ENCODE measurements around the gene BABAM2. TPM values are rescaled to one million over a fixed set of nuclear protein-coding genes. Genes with fewer than 3 reads are reported as not detected.

Gene BABAM2
- total RNA-seq, 1 donor from 2014 or later = 38.4 TPM

DNA sequence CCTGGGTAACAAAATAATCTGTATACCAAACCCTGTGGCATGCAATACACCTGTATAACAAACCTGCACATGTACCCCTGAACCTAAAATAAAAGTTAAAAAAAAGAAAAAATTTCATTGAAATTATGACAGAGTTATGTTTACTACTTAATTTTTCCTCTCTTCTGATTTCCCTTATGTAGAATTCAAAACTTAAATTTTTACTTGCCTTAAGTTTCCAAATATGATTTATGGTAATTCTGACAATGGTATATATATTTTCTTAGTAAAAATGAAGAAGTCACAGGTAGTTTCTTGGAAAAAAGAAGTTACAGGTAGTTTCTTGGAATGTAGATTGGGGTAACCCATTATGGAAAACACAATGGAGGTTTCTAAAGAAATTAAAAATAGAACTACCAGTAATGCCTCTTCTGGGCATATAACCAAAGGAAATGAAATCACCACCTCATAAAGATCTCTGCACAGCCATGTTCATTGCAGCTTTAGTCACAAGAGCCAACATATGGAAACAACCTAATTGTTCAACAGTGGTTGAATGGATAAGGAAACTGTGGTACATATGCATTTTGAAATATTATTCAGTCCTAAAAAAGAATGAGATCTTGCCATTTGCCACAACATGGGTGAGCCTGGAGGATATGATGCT lies 164.9 kb downstream of the BABAM2 start:
- DNase-seq (ENCODE audit: extremely low read depth, low read depth, low spot score) = no peak

DNA sequence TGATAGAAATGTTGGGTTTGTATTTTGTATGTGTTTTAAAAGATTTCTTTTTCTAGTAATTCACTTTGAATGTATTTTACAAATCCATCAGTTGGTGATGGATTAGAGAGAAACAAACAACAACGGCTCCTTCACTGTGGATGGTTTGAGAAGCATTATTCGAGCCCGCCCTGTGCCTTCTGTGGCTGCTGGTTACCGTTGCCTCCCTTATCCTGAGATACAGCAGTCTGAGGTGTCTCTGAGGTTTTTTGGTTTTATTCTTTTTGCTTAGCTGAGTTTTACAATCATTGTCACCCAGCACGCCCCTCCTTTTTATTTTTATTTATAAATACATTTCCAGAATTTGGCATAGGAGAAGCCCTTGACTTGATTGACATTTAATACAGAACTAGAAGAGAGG lies 168.3 kb downstream of the BABAM2 start:
- DNase-seq (ENCODE audit: extremely low read depth, low read depth, low spot score) = no peak

DNA sequence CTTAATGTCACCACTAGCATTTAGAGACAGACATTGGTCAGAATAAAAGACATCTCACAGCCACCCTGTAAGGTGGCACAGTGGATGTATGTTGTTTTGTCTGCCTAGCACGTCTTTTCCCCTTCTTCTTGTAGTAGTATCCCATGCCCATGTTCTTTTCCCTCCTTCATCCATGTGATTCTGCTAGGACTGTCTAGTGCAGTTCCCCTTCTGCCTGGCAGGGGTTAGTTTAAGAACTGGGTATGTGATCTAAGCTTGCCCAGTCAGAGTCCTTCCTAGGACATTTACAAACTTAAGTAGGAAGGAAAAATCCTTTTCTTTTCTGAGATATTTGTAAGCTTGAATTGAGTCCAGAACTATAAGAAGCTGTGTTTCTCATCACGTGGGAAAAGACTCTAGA lies 172.3 kb downstream of the BABAM2 start:
- no peak for DNase-seq (ENCODE audit: extremely low read depth, low read depth, low spot score)

DNA sequence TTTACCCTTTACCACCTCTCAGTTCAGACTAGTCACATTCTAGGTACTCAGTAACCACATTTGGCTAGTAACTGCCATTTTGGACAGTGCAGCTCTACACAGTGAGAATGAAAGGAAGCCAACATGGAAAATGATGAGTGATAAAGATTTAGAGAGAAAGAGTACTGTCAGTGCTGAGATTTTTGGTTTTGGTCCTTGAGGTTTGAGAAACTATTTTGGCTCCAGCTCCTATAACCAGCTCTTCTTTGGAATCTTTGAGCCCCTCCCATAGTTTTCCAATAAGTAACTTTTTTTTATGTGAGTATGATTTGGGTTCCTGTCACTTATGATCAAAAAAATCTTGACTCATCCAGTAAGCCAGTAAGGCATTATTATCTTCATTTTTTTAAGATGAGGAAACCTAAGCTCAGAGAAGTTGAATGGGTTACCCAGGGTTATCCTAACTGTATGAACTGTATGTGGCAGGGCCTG lies 173.0 kb downstream of the BABAM2 start:
- no peak for DNase-seq (ENCODE audit: extremely low read depth, low read depth, low spot score)

DNA sequence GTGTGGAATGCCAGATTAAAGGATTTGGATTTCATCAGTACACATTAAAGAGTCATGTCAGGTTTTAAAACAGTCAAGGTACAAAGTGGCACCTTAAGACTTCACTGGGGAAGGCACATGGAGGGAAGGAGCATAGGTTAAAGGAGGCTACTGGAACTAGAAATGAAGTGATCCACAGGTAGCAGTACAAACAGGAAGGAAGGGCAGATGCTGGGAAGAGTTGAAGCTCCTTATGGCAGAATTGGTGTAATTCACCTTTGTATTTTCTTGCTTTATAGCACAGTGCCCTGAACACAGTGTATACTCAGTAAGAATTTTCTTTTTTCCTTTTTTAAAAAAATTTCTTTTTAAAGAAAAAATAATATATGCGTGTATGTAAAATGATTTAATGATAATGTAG lies 177.1 kb downstream of the BABAM2 start:
- no peak for DNase-seq (ENCODE audit: extremely low read depth, low read depth, low spot score)

DNA sequence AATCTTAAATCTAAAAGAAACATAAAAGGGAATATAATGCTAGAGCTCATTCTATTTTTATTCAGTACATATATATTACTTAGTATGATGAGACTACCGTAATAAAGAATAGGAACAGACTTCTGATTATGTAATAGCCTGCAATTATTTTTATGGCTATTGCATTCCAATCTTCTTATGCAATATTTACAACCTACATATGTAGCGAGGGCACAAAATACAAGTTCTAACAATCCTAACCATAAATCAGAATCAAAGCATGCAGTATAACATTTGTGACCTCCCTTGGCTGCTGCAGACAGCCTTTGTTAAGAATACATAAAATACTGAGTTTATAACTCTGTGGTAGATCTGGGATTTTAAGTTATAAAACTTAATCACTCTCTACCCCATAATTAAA lies 177.6 kb downstream of the BABAM2 start:
- no peak for DNase-seq (ENCODE audit: extremely low read depth, low read depth, low spot score)

DNA sequence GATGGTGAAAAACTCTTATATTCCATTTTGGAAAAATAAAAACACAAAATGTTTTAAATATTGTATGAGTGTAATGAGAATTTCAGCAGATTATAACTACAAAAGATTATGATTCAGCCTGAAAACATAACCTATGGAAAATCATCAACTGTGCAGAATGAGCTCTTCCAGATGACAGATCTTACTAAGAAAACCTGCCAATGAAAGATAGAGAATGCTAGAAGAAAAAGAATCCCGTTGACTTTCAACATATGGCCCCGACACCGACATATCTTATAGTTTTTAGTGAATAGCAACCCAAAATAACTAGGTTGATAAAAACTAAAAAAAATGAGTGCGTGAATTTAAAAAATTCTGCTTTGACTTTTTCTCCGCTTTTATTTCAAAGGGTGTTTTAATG lies 178.0 kb downstream of the BABAM2 start:
- DNase-seq (ENCODE audit: extremely low read depth, low read depth, low spot score) = no peak

DNA sequence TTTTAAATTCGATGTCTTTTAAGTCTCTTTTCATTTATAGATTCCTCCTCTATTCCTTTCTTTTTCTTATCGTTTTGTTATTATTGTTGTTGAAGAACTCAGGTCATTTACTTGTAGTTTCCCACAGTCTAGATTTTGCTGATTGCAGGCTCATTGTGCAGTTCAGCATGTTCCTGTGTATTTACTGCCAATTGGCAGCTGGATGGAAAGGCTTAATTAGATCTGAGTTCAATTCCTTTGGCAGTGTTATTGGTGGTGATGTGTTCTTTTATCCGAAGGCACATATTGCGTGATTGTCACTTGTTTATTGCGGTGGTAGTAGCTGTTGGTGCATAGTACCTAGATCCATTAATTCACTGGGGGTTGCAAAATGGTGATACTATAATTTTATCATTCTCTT lies 180.7 kb downstream of the BABAM2 start:
- no peak for DNase-seq (ENCODE audit: extremely low read depth, low read depth, low spot score)

DNA sequence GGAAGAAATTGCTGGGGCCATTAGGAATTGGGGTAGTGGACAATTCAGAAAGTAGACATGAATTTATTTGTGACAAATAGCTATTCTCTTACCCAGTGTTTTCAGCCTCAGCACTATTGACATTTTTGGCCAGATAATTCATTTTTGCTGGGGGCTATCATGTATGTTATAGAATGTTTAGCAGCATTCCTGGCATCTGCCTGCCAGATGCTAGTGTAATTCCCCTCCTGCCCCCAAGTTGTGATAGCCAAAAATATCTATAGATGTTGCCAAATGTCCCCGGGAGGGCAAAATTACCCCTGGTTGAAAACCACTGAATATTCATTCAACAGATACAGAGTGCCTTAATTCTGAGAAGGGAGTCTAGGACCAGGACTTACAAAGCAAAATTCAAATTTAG lies 183.6 kb downstream of the BABAM2 start:
- no peak for DNase-seq (ENCODE audit: extremely low read depth, low read depth, low spot score)

DNA sequence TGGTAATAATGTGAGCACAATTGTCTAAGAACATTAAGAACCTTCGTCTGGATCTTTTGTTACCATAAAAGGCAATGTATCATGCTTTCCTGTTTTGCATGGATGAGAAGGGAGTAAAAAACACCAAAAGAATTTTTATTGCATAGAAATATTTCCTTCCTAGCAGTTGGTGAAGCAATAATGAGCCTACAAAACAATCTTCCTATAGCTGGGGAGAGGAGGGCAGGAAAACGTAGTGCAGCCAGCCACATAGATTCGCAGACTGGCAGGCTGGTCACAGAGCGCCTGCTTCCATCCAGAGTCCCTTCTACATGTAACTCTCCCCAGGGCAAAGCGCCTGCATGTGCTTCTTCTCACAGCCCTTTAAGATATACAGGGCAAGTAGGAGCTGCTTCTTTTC lies 190.4 kb downstream of the BABAM2 start:
- peak; percentile 88 for DNase-seq (ENCODE audit: extremely low read depth, low read depth, low spot score)

DNA sequence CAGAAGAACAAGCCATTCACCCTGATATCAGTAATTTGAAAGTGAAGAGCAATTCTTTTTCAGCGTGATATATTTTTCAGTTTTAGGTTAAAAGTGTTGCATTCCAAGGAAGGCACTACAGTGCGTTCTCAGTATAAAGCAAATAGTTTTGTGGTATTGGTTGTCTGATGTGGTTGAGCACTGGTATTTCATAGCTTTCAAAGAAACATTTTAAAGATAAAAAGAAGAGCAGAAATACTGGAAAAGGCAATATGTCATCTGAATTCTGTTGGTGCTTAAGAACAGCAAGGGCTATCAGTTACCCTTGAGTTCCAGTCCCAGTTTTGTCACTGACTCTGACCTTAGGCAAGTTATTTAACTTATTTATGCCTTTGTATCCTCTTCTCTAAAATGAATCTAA lies 191.6 kb downstream of the BABAM2 start:
- DNase-seq (ENCODE audit: extremely low read depth, low read depth, low spot score) = no peak

DNA sequence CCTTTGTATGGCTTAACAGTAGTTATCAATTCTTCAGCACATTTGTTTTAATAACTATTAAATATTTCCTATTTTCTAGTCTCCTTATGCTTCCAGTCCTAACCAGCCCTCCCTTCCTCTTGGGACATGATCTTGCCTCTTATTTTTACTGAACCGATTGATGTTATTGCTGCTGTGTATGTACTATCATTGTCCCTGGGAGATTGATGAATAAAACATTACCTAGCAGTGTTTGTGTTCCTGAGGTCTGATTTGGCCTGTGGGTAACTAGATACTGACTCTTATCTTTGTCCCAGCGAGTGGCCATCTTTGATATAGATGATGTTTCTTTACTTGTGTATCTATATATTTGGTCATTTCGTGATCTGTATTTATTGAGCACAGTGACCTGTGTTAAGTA lies 192.9 kb downstream of the BABAM2 start:
- DNase-seq (ENCODE audit: extremely low read depth, low read depth, low spot score) = no peak

DNA sequence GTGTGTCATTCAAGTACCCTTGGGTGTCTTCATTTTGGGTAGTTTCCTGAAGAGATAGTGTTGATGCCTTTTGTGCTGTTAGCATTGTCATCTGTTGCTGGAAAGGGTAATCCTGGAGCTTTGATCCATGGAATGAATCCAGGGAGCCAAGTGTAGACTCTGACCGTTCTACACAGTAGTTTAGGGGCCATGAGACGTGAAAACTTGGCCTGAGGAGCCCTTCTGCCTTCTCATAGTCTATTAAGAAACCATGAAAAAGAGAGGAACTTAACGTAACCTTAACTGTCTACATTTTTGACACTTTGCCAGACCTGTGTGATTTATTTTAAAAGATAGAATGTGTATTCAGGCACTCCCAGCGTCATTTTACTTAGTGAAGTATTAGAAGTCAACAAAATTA lies 194.0 kb downstream of the BABAM2 start:
- no peak for DNase-seq (ENCODE audit: extremely low read depth, low read depth, low spot score)

DNA sequence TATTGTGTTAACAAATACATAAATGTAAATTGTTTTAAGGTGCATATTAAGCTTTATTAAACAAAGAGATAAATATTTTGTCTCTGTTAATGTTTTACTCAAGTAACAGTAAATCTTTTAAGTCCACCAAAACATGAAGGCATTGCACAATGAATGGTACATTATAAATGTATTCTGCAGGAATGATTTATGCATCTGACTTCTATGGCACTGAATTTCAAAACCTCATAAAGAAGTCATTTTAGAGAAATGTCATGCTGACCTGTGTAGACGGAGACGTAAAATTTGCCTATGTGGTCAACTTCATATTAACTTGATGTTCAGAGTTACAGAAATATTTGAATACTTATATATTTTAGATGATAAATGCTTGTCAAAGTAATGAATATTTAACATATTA lies 194.7 kb downstream of the BABAM2 start:
- DNase-seq (ENCODE audit: extremely low read depth, low read depth, low spot score) = no peak

DNA sequence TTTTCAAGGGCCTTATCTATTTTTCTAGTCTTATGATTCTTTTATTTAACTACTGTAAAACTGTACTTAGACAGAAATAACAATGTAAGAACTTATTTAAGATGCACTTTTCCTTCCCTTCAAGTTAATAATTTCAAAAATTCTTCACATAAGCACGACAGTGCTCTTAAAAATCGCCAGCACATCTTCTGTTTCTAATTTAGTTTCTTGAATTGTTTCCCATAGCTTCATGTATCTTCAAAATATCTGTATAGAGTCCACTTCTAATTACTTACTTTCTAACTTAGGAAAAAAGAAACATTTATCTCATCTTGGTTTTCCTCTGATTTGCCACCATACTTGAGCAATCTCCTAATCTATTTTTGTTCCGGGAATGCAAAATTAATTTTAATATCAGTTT lies 196.1 kb downstream of the BABAM2 start:
- no peak for DNase-seq (ENCODE audit: extremely low read depth, low read depth, low spot score)

DNA sequence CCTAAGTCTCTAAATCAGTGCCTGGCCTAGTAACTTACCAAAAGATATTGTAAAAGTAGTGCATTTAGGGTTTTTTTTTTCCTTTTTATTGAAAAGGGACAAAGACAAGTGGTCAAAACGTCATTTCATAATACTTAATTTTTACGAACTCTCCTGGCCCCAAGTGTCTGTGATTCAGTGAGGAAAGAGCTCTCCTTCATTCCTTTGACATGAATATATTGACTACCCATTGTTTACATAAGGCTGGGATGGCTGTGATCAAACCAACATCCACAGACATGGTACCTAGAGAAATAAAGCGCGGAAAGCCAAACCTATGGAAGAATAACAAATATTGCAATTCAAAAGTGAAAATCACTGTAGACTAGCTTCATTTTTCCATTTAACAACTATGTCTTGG lies 198.4 kb downstream of the BABAM2 start:
- no peak for DNase-seq (ENCODE audit: extremely low read depth, low read depth, low spot score)

DNA sequence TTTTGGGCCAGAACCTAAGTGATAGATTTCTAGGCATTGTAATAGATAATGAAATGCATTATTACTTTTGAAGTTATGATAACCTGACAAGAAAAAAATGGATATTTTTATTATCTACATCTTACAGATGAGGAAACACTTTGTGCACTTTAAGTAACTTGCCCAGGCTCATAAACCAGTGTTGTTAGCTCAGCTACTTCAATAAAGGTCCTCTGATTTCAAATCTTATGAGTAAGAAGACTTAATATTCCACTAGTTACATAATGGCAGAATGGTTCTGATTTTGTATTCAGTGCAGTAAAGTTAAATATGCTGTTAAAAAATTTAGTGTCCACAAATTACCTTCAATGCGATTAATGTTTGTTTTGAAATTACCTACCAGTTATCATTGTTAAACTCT lies 199.0 kb downstream of the BABAM2 start:
- DNase-seq (ENCODE audit: extremely low read depth, low read depth, low spot score) = no peak

DNA sequence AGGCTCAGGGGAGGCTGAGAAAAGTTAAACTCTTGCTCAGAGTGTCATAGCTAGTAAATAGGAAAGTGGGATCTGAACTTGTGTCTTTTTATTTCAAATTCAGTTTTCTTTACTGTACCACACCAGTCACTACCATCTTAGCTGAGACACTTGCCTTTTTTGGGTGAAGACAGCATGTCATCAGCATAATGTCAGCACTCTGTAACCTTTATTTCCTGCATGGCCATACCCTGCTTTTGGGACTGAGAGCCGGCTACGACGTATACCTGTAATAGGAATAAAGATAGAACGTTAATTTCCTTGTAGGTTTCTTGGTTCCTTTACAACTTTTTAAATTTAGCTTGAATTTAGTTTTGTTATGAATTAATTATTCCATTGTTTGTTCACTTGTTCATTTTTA lies 202.8 kb downstream of the BABAM2 start:
- DNase-seq (ENCODE audit: extremely low read depth, low read depth, low spot score) = no peak

DNA sequence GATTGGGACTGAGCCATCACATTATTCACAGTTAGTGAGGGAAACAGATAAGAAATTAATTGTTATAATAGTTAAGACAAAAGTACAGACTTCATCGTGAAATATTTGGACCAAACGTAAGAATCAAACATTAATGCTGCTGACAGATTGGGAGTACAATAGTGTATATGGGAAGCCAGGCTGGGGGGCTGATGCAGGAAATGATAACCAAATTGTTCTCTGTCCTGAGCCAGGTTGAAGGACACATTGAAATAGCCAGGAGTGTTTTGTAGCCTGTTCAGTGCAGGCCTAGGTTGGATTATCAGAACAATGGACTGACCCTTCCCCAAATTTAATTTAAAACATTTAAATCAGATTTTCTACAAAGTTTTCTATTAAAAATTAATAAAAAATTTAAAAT lies 203.2 kb downstream of the BABAM2 start:
- DNase-seq (ENCODE audit: extremely low read depth, low read depth, low spot score) = no peak

DNA sequence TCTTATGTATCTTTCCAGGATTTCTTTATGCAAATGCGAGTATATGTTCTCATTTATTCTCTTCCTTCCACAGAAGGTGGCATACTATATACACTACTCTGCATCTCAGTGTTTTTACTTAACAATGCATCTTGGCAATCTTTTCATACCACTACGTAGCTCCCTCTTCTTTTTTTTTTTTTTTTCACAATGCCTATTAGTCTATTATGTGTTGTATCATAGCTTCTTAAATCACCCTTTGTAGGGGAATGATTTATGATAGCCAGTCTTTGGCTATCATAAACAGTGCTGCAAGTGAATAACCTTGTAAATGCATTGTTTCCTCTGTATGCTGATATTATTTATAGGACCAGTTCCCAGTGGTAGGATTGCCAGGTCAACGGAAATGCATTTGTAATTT lies 204.2 kb downstream of the BABAM2 start:
- DNase-seq (ENCODE audit: extremely low read depth, low read depth, low spot score) = no peak

DNA sequence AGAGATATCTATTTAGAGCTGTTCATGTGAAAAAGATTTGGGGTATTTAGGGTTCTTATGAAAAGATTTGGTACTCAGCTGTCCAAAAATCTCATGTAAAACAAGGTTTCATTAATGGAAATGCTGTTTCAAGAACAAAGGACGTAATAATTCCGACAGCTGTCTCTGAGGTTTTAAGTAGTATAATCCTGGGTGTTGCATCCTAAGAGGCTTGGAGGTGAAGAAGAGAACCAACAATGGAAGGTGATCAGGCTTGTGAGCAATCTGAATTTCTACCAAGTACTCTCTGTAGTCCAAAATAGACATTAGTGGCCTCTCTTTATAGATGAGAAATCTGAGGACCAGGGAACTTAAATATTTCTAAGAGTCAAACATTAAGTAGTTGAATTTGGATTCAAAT lies 205.1 kb downstream of the BABAM2 start:
- no peak for DNase-seq (ENCODE audit: extremely low read depth, low read depth, low spot score)

DNA sequence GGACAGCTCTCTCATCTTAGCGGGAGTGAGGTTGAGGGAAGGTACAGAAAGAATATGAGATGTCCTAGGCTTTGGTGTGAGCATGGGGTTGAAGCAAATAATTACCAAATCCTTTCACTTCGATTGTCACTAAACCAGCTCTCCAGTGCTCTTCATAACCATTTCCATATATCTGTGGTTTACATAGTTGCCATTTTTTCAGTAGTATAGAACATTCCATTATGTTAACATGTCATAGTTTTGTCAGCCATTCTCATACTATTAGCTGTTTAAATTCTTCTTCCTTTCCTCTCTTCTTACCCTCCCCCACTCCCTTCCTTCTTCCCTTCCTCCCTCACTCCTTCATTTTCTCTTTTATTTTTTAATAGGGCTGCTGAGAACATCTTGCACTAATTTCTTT lies 205.9 kb downstream of the BABAM2 start:
- DNase-seq (ENCODE audit: extremely low read depth, low read depth, low spot score) = no peak

DNA sequence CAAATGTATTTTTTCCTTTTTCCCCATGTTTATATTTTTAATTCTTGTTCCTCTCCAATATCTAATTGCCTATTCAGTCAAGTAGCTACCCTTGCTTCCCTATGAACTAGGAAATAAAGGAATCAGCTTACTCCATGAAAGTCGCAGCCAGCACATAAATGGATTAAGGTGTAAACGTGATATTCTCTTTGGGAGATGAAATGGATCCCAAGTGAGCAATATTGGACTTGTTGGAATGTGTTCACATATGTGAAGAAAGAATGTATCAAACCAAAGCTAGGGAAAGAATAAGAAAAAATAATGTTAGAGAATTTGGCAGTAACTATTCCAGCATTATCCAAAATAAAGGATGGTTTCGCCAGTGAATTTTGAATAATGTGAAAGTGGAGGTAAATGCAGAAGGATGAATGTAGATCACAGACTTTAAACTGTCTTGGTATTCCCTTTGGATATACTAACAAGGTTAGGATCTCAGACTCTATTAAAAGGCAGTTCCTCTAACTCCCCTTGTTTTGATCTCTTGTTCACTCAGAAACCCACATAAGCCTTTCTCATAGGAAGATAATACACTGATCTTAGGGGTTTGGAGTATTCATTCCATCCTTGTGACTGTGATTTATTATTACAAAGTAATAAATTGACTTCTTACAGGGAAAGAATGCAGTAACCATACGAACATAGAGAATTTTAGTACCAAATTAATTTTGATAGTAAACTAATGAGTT lies 208.1 kb downstream of the BABAM2 start:
- no peak for DNase-seq (ENCODE audit: extremely low read depth, low read depth, low spot score)

Measured in glomerular endothelial cell (primary cell).